Hematopoietic multipotent progenitor cell treated with erythropoietin and hydrocortisone succinate and interleukin-3 and kit ligand, for 8 days (in vitro differentiated cells): Measurements from ENCODE around the gene OLIG2.
A peak's percentile ranks its signal among the peaks of the same experiment; 100 is the strongest.

Source experiments
- DNase-seq: peaks from one replicate; pipeline ENCODE4 v3.0.0-alpha.2; 2015

Gene OLIG2

GRCh38 chr21:33033961-33034413 lies 8.3 kb downstream of the OLIG2 start:
- DNase-seq: no peak

GRCh38 chr21:33035147-33035546 lies 9.4 kb downstream of the OLIG2 start:
- DNase-seq: no peak

GRCh38 chr21:33036430-33037162 lies 10.9 kb downstream of the OLIG2 start:
- no peak for DNase-seq

GRCh38 chr21:33037501-33037900 lies 11.8 kb downstream of the OLIG2 start:
- no peak for DNase-seq

GRCh38 chr21:33039536-33039935 lies 13.8 kb downstream of the OLIG2 start:
- no peak for DNase-seq

GRCh38 chr21:33040215-33040614 lies 14.5 kb downstream of the OLIG2 start:
- no peak for DNase-seq

GRCh38 chr21:33041981-33042380 lies 16.2 kb downstream of the OLIG2 start:
- no peak for DNase-seq

- DNase-seq: no peak
These were observed 17.1 kb downstream of the OLIG2 start for GRCh38 chr21:33042812-33043211.

- no peak for DNase-seq
These were observed 20.7 kb downstream of the OLIG2 start for GRCh38 chr21:33046455-33046854.

GRCh38 chr21:33047231-33047630 lies 21.5 kb downstream of the OLIG2 start:
- DNase-seq: no peak

- no peak for DNase-seq
These were observed 26.2 kb downstream of the OLIG2 start for GRCh38 chr21:33051925-33052324.

- DNase-seq: no peak
These were observed 28.2 kb downstream of the OLIG2 start for GRCh38 chr21:33053951-33054350.

GRCh38 chr21:33055991-33056390 lies 30.3 kb downstream of the OLIG2 start:
- no peak for DNase-seq

- no peak for DNase-seq
These were observed 31.7 kb downstream of the OLIG2 start for GRCh38 chr21:33057385-33057940.

GRCh38 chr21:33058527-33058926 lies 32.8 kb downstream of the OLIG2 start:
- DNase-seq: peak; percentile 42

GRCh38 chr21:33058957-33059356 lies 33.2 kb downstream of the OLIG2 start:
- no peak for DNase-seq

- peak; percentile 49 for DNase-seq
These were observed 33.7 kb downstream of the OLIG2 start for GRCh38 chr21:33059380-33059841.

GRCh38 chr21:33061233-33061632 lies 35.5 kb downstream of the OLIG2 start:
- no peak for DNase-seq

- peak; percentile 60 for DNase-seq
These were observed 37.7 kb downstream of the OLIG2 start for GRCh38 chr21:33063375-33063883.

- DNase-seq: no peak
These were observed 38.3 kb downstream of the OLIG2 start for GRCh38 chr21:33063907-33064622.

- peak; percentile 78 for DNase-seq
These were observed 39.1 kb downstream of the OLIG2 start for GRCh38 chr21:33064623-33065390.

- no peak for DNase-seq
These were observed 41.3 kb downstream of the OLIG2 start for GRCh38 chr21:33067043-33067442.

- peak; percentile 54 for DNase-seq
These were observed 41.7 kb downstream of the OLIG2 start for GRCh38 chr21:33067457-33067856.
